Measurements from ENCODE around the gene INSC.

INSC gene

DNA sequence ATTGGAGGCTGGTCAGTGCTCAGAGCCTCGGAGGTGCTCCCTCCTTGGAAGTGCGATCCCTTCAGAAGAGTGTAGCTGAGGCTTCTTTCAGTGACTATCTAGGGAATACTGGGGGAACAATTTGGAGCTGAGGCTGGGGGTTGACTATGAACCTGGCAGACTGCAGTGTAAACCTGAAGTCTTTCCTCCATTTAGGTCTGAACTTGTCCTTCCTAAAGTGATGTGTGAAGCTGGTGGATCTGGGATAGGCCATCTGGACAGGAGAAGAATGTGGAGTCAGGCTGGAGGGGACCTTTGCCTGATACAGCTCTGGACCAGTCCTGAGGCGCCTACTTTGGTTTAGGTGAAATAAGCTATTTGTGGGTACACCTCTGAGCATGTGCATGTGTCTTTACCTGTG, 3.5 kb upstream of the INSC start:
- no peak for DNase-seq

DNA sequence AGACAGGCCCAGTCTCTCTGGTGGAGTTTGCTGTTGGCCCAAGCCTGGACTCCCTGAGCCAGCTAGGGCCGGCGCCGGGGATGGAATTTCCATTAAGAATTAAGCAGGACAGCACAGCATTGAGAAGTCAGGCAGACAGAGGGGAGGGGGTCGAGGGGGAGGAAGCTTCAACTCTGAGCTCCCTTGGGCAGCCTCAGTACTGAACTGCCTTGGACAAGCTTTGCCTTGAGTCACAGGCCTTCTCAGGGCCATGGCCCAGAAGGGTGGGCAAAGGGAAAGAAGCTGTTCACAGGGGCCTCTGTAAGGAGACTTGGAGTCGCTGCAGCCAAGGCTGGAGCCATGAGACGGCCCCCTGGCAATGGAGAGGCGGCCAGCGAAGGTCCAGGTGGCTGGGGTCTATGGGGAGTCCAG, 2.6 kb upstream of the INSC start:
- DNase-seq = no peak

DNA sequence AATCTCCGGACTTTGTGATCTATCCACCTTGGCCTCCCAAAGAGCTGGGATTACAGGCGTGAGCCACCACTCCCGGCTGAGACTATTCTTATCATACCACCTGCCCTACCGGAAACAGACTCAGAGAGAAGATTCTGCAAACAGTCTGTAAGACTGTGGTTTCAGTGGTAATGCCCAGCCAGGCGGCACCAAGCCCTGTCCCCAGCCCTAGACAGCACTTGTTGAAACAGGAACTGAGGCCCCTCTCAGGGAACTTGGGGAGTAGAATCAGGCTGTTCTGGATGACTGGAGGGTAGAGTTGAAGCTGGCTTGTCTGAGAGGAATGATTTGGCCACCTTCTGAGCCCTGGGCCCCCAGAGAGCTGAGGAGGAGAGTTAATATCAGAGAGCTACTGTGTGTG, 1.3 kb upstream of the INSC start:
- no peak for DNase-seq

DNA sequence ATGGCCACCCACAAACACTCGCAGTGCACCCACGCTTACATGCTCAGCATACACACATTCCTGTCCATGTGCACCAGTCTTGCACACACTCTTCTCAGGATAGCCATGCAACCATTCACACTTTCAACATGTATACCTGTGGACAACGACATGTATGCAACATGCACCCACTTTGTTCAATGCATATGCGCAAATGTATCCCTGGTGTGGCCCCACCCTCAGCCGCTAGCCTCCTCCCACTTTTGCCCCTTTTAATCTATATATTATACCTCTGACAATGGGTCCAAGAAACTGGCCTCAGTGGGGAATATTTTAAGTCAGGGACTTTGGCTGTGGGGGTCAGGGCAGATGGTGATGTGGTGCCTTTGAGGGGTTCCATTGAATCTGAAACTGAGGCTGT, 963 bp downstream of the INSC start:
- DNase-seq = no peak

DNA sequence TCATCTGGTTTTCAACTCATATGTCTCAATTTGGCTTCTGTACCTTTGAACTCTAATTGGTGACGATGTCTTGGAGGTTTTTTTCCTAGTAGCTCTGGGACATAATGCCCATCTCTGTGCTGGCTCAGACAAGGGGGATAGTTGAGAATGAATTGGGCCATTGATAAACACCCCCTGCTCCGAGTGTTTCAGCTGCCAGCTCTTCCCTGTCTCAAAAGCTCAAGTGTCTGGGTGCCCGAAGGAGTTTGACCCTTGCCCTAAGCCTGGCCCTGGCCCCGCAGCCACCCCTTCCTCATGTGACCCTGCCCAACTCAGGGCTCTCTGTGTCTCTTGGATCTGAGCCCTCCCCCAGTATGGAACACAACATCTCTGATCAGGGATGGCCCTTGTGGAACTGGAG, 3.0 kb downstream of the INSC start:
- DNase-seq = no peak

DNA sequence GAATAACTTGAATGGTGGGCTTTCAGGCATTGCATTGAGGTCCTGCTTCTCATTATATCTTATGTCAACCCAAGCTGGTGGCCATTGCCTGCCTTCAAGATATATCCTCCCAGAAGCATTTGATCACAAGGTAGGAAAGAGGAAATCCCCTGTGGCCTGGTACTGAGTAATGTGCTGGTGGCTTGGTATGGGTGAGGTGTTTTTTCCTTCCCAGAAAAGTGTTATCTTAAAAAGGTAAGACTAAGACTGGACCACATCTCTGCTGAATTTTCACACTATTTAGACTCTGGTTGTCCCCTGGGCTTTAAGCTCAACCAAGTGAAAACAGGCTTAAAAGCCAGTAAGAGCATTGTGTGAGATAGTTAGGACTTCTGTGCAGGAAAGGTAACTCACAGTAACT, 3.7 kb downstream of the INSC start:
- DNase-seq = no peak

DNA sequence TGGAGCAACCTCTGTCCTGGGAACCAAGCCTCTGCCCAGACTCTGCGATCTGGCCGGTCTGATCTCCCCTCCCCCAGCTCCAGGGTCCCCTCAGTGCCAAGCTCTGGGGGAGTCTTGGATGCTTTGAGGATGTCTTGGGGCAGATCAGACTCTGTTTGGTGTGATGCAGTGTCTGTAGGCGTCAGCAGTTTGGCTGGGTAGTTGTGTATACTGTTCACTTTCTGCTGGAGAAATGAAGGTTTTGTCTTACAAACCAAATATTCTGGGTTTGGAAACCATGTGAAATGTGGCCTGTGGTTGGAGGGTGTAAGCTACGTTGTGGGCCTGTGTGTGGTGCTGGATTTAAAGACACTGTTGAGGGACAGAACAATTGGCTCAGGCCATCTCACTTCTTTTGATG, 4.6 kb downstream of the INSC start:
- no peak for DNase-seq

DNA sequence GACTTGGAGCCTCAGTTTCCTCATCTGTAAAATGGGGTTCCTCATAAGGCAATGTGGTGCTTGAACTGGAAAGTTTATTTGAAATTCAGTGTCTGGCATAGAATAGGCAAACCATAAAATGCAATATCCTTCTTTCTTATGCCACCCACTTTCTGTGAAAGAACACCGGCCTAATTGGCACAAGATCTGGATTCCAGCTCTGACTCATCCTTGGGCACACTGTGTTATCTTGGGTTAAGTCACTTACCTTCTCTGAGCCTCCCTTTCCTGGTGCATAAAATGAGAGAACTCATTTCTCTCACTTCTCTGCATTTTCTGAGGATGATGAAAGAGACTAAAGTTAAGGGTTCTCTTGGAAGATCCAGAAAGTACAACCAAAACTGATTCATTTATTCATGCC, 5.1 kb downstream of the INSC start:
- DNase-seq = no peak

DNA sequence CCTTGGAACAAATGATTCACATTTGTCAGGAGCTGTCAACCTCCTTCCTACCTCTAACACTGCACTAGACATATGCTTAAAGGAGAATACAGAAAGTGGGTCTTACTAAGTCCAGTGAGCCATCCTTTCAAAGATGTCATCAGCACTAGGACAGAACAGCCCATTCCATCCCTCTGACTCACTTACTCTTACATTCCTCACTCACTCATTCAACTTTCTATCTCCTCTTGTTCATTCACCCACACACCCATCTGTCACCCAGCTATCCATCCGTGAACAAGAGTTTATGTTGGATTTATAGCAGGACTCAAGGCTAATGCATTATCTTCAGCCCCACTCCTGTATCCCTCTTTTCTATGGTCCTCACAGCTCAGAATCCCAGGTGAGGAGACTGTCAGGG, 9.1 kb downstream of the INSC start:
- no peak for DNase-seq

DNA sequence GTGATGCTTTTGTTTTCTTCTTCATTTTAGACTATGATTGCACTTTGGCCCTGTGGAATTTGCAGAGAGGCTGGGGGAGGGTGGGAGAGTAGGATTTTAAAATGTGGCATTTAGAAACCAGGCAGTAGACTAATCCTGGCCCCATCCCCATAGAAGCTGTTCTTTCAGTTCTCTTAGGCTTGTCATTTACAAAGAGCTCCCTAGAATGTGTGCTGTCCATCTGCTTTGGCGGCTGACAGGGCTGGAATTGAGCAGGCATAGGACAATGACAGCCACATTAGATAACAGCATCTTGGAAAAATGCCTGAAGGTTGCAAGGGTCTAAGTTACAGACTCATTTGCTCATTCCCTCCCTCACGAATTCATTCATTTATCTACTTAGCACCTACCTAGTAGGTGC, 9.8 kb downstream of the INSC start:
- DNase-seq = no peak

DNA sequence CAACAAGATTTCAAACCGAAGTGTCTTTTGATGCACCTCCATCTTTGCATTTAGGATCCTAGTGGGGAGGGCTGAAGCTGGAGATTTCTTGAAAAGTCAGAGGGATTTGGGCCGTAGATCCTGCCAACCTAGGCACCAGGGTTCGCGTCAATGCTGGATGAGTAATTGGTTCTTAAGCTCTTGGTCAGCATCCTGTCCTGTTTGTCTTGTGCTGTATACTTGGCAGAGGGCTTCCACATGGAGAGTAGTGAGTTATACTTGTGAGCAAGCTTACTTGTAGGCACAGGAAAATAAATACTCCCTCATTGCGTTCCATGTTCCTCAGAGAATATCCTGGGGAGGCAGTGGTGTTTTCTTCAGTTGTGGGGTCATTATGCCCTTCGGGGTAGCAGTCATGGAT, 12.6 kb downstream of the INSC start:
- no peak for DNase-seq

DNA sequence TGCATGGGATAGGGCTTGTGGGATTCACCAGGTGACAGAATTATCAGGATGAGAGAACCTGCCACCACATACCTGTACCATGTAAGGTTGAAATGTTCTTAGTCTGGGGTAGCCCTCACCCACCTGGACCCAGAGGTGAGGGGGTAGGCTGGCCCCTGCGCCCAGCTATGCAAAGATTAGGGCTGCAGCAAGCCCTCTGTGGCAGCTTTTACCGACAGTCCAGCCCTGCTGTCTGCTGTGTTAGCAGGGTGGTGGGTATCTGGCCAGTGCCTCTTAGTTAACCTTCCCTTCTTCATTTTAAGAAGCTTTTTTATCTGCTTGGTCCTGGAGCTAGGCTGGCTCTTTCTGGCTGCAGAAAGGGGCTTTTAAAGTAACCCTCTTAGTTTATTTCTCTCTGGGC, 13.9 kb downstream of the INSC start:
- no peak for DNase-seq

DNA sequence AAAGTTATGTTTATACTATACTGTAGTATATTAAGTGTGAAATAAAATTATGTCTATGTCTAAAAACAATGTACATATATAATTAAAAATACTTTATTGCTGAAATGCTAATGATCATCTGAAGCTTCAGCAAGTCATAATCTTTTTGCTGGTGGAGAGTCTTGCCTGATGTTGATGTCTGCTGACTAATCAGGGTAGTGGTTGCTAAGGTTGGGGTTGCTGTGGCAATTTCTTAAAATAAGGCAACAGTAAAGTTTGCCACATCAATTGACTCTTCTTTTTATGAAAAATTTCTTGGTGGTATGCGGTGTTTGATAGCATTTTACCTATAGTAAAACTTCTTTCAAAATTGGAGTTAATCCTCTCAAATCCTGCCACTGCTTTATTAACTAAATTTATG, 21.4 kb downstream of the INSC start:
- no peak for DNase-seq

DNA sequence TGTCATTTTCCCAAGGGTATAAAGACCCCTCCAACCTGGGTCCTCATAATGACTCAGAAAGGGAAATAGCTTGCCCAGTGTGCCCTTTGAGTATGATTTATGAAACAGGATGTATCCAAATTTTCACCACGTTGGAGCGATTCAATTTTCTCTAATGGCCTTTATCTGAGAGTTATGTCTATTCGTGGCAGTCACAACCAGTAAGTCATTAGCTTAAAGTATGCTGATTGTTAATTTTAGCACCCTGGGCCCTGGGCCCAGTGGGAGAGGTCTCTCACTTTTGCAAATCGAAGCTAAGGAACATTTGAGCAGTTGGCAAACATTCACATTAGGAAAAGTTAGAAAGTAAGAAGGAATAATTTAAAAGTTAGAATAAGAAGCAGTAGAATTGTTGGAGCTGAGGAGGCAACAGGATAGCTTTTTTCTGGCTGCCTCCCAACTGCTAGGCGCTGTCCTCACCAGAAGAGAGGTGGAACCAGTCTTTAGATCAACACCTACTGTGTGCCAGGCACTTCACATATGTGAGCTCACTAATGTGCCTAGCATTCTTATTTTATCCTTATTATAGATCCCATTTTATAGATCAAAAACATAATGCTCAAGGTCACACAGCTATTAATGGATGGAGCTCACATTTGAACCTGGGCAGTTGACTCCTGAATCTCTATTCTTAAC, 24.5 kb downstream of the INSC start:
- DNase-seq = no peak

DNA sequence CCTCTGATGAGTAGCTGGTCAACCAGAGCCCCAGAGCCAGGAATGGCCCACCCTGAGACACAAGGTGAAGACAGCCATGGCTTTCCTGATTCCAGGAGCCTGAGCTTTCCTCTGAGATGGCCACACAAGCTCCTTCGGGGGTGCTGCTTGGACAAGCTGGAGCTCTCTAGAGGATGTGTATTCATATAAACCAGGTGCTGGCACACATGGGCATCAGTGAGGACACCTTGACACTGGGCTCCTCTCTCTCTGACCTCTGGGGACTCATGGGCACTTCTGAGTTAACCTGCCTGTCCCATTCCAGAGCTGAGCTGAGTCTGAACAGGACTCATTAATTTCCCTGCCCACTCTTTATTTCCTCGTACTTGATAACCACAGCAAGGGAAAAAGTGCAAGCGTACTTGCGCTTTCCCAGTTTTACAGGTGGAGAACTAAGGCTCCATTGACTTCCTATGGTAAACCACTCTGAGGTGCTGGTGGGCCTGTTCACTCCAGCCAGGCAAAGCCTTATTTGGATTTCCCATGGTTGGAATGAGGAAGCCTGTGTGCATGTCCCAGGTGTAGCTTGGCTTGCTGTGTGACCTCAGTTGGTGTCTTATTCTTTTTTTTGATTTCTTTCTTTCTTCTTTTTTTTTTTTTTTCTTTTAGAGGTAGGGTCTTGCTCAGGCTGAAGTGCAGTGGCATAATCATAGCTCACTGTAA, 25.4 kb downstream of the INSC start:
- no peak for DNase-seq

DNA sequence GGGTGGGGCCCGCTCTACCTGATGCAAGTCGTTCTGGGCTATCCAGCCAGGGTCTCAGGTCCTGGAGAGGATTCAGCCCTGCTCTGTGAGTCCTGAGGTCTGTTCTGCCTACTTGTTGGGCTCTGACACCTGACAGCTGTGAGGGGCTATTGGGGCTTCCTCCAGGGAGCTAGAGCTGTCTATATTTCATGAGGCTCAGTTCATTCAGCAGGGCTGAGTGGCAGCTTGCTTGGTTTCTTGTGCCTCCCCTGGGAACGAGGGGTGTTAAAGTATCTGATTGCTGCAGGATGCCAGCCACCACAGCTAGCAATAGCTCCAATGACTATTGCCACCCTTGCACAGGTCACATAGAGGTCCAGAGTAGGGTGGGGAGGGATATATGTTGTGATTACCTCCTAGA, 26.7 kb downstream of the INSC start:
- DNase-seq = no peak

DNA sequence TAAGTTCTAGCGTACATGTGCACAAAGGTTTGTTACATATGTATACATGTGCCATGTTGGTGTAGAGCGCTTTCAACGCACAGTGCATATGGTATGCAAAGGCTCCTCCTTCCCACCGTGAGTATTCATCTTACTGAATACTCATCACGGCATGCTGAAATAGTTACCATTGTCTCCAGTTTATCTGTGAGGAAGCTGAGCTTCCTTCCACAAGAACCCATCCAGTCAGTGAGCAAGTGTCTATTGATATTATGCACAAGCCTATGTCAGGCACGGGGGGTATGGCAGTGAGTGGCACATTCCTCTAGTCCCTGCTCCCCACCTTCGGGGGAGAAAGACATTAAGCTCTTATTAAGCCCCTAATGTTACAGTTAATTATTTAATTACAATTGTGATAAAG, 28.1 kb downstream of the INSC start:
- DNase-seq = no peak

DNA sequence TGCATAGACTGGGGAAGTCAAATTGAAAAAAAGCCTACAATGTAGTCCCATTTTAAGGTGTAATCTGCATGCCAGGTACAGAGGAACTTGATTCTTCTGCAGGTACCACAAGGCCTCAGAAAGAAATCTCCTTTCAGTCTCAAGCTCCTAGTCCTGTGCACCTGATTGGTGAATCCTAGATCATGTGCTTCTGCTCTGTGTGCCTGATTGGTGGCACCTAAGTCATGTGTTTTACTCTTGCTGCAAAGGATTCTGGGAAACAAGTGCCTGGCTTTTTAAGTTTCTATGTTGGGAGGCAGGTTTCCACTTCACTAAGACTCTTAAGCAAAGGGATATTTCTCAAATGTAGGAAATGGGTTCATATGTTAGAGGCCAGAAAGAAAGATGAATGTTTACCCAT, 29.1 kb downstream of the INSC start:
- no peak for DNase-seq

DNA sequence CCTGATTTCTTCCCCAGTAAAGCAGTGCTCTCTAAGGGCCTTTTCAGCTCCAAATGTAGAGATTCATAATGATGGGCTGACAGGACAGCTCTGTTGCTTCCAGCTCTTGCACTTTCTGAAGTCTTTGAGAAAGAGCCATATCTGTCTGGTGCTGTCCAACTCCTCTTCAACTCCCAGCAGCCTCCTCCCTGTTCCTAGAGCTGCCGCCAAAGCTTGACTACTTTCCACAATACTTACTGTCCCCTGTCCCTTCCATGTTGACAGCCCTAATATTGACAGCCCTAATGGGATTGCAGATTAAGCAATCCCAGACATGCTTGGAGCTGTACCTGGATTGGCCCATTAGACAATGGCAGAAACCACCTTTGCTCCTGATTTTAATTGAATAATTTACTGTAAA, 29.6 kb downstream of the INSC start:
- no peak for DNase-seq

DNA sequence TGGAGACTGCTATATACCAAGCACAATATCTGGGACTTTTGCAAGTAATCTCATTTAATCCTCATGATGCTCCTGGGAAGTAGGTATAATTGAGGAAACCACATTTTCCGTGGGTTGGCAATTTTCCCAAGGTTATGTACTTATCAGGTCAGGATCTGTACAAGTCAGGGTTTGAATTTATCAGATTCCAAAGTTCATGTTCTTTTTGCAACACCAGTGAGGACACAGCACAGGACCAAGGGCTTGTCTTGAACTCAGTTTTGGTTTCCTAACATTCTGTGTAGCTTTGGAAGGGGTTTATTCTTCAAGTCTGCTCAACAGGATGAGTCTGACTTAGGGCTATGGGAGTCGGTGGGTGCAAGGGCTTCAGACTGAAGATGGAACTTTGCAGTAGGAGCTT, 30.4 kb downstream of the INSC start:
- DNase-seq = no peak

DNA sequence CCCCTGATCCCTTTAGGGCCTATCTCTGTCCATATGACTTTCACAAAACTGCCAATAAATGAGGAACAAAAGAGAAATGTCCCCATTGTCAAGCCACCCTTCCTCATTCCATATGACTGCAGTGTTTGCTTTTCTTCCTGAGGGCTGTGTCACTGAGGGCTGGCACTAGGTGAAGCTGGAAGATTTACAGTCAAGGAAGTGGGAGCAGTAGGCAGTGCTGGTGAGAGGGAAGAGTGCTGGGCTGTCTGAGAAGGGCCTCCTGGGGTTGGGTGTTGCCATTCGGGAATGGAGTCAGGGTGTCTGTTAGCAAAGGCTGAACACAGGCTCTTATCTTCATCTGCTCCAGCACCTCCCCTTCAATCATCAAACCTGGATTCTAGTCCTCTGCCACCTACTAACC, 30.9 kb downstream of the INSC start:
- no peak for DNase-seq

DNA sequence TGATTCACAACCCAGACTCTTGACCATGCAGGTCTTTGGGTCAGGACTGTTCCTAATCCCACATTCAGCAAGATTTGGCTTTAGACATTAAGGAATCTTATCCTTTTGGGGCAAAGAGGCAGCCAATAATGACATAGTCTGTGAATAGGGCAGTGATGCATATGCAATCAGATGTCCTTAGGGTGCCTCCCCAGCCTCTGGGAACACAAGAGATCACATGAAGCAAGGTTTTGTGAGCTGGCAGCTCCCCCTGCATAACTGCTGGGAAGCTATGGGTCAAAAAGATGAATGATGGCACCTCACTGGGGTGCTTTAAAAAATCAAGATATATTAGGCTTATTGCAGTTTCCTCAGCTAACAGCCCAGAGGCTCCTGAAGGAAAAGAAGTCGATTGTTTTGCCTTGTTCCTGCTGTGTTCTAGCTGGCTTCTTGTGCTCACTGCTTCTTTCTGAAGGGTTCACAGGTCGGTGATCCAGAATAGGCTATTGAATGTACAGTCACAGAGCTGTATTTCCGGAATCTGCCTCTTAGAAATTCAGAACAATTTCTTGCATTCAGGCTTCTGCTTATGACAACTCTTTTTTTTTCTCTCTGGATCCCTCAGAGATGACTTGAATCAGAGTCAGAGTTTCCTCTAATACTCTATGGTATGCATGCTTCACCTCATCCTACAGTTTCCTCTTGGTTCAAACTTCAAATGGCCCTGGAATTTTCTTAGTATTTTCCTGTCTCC, 31.7 kb downstream of the INSC start:
- DNase-seq = no peak

DNA sequence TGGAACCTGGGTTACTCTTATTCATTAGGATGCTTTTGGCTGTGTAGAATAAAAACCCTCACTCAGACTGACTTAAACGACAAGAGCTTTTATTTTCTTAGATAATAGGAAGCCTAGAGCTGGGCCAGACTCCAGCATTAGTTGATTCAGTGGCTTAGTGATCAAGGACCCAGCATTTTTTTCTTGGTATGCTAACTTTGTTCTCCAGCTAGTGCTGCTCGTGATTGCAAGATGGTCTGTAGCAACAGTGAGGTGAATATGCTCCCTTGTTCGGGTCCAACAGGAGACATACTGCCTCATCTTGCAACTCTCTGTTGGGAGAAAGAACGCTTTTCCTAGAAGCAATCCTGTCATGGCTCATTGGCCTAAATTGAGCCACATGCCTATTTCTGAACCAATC, 33.4 kb downstream of the INSC start:
- no peak for DNase-seq

DNA sequence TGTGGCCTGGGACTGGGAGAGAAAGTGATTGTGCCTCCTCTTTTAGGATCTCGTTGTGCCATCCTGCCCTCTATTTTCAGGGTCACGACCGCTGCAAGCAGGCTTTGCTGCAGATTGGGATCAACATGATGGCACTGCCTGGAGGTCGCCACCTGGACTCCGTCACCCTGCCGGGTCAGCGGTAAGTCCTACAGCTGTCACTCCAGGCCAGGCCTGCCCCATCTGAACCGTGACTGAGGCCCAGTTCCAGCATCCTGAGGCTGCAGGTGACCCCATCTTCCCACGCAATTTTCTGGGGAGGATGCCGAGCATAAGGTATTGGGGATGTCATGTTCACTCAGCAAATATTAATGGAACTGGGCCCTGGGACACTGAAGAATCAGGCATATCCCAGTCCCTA, 34.3 kb downstream of the INSC start:
- DNase-seq = no peak

DNA sequence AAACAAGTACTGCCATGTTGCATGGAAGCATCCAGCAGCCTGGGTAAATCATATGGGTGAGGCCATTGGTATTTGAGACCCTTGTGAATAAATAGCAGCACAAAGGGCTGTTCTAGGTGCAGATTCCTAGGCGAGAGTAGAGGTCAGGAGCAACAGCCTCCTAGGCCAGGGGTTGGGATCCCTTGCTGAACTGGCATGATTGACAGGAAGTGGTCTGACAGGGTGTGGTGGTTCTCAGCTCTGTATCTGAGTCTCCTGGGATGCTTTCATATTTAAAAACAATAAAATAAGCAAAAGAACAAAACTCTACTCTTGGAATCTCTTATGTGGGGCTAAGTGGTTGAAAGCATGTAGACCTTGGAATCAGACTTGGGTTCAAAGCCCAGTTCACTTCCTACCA, 35.8 kb downstream of the INSC start:
- DNase-seq = no peak
